Stimulated activated CD8-positive, alpha-beta memory T cell treated with anti-CD3 and anti-CD28 coated beads, Interleukin-7, amount 100 ng/mL, for 24 hours (primary cell): ENCODE results near the gene CDH12.
"Not testable (repeated sequence)": the region's sequence is repeated elsewhere in the genome, so short reads cannot be mapped to it uniquely, and the experiment has no call there.

Experiments
- DNase-seq: peaks from one replicate; pipeline ENCODE4 v3.0.0-alpha.2; 2020; ENCODE audit warnings: low read depth

The CDH12 gene

GRCh38 chr5:22012893-22013292 lies 840.3 kb downstream of the CDH12 start:
- DNase-seq = not testable (repeated sequence)

DNA sequence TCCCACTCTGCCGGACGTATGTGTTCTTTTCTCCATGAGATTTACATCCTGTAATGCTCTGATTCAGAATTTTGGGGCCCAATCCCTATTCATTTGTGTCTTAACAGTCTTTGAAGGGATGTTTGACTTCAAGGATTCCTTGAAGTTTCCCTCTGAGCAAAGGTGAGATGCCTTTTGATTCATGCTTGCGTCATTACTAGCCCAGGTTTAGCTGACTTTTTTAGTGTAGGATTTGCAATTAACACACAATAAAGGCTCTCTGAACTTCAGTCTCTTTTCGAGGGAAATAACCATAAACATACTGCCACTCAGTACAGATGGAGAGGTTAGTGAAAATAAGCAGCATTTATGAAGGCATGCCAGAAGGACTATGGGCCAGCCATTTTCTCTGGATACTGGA lies 842.3 kb downstream of the CDH12 start:
- DNase-seq = not testable (repeated sequence)

GRCh38 chr5:22001097-22001496 lies 852.0 kb downstream of the CDH12 start:
- DNase-seq = not testable (repeated sequence)

DNA sequence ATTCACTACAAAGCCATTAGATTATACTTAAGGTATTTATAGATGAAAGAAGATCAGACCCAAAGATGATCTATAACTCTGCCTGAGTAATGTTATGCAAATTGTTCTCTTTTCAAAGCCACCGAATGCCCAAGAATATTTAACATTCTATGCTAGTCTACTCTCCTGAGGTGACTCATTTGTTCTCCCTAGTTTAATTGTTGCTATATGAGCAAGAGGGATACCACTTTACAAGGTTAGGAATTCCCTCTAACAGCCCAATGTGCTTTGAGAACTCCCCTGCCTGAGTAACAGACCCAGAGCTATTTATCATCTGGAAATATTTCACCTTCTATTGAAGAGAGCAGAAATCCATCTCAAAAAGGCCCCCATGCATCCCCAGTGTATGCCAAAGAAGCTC lies 867.3 kb downstream of the CDH12 start:
- DNase-seq = not testable (repeated sequence)

GRCh38 chr5:21951571-21951970 lies 901.6 kb downstream of the CDH12 start:
- DNase-seq = not testable (repeated sequence)

DNA sequence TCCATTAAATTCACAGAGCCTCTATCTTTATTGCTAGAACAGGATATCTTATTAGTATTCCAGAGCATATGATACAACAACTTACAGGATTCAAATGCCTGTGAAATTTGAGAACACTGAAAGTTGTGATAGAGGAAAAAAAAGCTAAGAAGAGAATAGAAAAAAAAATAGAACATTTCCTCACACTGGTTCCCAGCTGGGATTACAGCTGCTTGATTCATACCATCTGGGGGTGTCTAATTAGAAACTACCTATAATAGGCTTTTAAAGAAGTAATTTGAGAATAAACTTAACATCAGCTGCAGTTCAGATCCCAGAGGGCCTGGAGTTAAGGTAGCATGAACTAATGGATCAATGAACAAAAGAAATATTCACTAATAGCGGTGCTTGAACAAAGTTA lies 922.0 kb downstream of the CDH12 start:
- no peak for DNase-seq

DNA sequence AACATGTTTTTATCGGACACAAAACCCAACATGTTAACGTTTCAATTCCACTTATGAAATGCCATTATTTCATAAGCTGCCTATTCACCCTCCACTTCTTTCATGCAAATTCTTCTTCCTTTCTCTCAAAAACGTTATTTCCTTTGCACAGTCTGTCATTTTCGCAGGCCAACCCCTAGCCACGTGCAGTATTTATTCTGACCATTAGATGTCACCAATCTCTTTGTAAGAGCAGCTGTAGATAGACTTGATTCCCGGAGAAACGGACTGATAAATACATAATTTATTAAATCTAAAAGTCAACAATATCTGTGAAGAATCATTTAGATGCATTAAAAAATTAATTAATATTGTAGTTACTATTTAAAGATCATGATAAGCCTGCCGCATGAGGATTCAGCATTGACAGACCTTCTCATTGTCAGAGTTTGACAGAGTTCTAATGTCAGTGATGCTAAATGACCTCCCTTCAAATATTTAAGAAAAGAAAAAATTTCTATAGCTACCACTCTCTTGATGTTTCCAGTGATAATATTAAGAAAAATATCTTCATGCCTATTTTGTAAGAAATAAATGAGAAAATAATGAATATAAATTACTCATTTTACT lies 933.6 kb downstream of the CDH12 start:
- no peak for DNase-seq

DNA sequence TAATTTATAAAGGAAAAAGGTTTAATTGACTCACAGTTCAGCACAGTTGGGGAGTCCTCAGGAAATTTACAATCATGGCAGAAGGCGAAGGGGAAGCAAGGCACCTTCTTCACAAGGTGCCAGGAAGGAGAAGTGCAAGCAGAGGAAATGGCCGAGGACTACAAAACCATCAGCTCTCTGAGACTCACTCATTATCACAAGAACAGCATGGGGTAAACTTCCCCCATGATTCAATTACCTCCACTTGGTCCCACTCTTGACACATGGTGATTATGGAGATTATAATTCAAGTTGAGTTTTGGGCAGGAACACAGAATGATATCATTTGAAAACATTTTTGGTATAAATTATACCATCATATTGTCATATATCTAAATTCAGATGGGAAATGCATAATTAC lies 934.7 kb downstream of the CDH12 start:
- no peak for DNase-seq

GRCh38 chr5:21910731-21911130 lies 942.4 kb downstream of the CDH12 start:
- no peak for DNase-seq

GRCh38 chr5:21895766-21896350 lies 957.3 kb downstream of the CDH12 start:
- no peak for DNase-seq

DNA sequence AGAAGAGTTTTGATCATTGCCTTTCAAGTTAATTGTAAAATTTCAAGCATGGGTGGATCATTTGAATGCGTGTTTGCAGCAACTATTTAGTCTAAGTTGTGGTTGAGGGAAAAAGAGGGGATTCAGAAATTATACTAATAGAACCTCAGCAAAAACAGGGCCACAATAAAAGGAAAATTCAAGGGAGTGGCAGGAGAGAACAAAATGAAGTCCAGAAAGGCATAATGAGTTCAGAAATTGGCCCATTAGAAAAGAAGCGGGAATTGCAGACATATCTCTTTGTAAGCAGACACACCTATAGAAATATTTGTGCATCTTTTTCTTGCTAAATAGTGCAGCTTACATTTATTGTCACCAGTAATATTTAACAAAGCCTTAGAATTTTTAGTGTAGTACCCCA lies 960.0 kb downstream of the CDH12 start:
- no peak for DNase-seq

- no peak for DNase-seq
Measured at GRCh38 chr5:21889581-21889980, 963.6 kb downstream of the CDH12 start.

GRCh38 chr5:21882074-21882745 lies 970.9 kb downstream of the CDH12 start:
- no peak for DNase-seq

DNA sequence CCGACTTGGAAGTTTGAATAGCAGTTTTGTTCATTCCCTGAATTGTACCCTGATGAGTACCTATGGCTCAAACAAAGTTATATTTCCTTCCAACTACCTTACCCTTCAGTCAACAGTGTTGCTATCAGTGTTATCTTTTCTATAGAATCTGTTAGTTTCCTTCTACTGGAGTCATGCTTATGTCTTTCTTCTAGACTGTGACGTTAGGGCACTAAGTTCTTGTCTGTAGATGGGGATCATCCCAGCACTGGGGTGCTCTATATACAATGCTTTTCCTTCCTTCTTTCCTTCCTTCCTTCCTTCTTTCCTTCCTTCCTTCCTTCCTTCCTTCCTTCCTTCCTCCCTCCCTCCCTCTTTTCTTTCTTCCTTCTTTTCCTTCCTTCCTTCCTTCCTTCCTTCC lies 973.0 kb downstream of the CDH12 start:
- DNase-seq = no peak

- no peak for DNase-seq
Measured at GRCh38 chr5:21862986-21863385, 990.2 kb downstream of the CDH12 start.

DNA sequence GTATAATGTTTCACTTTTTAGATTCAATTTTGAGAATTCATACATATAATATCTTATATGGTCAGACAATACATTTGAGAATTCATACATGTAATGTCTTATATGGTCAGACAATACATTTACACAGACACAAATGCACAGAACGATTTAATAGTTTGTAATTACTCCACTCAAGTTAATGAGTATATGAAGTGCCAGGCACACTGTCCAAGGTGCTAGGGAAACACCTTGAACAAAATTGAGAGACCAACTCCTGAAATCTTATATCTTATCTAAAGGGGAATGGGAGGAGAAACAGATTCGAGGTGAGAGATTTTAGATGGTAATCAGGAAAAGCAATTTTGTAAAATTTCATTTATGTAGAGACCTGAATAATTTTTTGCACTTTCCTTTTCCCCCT lies 994.7 kb downstream of the CDH12 start:
- DNase-seq = no peak

GRCh38 chr5:21856987-21857386 lies 996.2 kb downstream of the CDH12 start:
- no peak for DNase-seq

- DNase-seq = no peak
Measured at GRCh38 chr5:21847300-21847699, 1005.8 kb downstream of the CDH12 start.

DNA sequence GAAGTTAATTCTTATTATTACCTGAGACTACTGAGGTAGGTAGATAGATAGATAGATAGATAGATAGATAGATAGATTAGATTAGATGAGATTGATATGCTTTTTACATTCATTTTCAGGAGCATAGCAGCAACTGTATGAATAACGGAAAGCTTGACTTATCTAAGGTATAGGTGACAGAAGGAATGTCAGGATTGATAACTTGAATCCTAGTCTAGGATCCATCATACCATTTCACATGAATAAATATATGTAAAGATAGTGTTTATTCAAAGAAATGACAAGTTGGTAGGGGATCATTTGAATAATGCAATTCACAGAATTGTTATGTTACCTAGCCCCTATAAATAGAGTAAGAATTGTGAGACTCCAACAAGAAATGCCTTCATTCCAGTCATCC lies 1008.2 kb downstream of the CDH12 start:
- DNase-seq = no peak

DNA sequence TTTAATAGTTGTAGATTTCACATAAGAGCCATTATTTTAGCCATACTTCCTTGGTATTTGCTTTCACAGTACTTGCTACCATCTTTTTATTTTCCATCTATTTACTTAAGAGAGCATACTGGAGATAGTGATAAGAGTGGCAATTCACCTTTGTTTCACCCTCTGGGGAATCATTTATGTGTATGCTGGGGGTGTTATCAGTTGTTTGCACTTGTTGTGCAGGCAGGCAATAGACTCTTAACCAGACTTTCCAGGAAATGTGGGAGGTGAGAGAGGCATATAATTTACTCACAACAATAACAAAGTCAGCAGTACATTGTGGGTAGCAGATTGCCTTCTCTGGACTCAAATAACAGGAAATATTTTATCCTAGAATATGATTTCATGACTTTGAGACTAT lies 1018.3 kb downstream of the CDH12 start:
- no peak for DNase-seq

DNA sequence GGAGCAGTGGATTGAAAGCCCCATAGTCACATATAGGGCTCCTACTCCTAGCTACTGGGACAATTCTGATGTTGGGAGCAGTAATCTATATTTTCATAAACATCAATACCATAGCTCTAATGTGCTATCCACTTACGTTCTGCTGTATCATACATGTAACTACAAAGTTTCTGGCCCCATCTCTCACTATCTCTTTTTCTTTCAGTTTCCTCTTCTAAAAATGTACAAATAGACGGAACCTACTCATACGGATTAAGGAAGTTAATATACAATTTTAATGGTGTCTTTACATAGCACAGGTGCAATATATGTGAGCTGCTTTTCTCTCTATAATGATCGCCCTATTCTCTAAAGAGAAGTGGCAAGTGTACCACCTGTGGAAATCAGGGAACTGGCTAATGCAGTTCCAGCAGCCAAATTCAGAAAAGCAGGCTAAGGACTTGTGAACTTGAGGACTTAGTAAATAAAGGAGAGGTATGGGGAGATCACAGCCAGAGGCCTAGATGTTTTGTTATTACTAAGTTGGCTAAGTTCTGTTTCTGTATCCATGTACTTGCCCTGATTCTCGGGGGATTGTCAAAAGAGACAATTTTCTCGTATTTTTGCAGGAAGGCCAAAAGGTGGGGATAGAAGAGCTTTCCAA lies 1021.9 kb downstream of the CDH12 start:
- DNase-seq = no peak

GRCh38 chr5:21826884-21827283 lies 1026.3 kb downstream of the CDH12 start:
- DNase-seq = no peak

DNA sequence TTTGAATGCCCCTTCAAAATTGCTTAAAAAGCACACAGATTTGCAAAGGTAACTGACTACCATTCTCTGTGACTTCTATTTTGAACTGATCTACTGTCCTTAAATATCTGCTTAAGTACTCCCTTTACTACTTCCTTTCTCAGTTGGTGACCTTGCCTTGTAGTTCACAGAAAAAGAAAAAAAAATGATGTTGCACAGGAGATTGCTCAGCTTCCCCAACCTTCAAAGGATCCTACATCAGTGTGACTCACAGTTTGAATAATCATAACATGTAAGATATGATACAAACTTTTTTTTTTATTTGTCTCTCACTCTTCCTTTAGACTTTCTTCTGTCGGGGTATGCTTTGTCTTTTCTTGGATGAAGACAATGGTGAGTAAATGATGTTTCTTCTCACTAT lies 1029.6 kb downstream of the CDH12 start:
- no peak for DNase-seq
